Measurements from ENCODE around the gene LYRM4. TPM values are rescaled to one million over a fixed set of nuclear protein-coding genes. Genes with fewer than 3 reads are reported as not detected.

LYRM4 gene
- total and polyA plus RNA-seq, 8 donors: 8.7 to 14.9 (median 12.6) TPM

DNA sequence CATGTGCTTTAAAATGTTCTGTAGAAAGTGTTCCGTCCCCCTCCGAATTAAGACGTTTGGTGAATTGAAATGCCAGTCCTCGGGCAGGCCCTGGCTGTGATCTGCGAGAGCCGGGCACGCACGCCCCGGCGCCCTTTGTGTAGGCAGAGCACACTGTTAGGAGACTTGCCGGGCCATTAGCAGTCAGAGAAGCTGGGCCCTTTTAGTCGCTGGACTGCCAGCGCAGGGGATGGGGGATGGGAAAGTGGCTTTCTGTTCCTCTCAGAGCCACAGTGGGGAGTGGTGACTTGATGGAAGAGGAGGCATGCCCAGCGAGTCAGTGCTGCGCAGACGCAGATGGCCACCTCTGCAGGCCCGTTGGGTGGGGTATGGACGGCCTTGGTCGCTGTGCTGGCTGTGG lies 173.4 kb downstream of the LYRM4 start:
- ATAC-seq (peak in 2 of 4 donors; percentile 17 to 40), DNase-seq (peak in 1 of 6 donors; percentile 38), FAIRE-seq (no peak)
- Histone ChIP-seq H3K36me3 (no peaks in the 10 kb centered on the region), H3K4me1 (peaks cover 0 to 3% (median 0%) of the 10 kb centered on the region in 3 donors), H3K9me3 (no peaks in the 10 kb centered on the region), H3K27ac (no peak overlapping the region), H3K27me3 (peaks cover 0 to 4% (median 0%) of the 10 kb centered on the region in 4 donors), H3K4me3 (no peak overlapping the region)
- intact Hi-C loops (cut with DNase I): no loop called here
- 43 to 64% methylated on average over 19 of the region's 19 CpGs for WGBS, 2 donors
- TF ChIP-seq, protein P1, sequence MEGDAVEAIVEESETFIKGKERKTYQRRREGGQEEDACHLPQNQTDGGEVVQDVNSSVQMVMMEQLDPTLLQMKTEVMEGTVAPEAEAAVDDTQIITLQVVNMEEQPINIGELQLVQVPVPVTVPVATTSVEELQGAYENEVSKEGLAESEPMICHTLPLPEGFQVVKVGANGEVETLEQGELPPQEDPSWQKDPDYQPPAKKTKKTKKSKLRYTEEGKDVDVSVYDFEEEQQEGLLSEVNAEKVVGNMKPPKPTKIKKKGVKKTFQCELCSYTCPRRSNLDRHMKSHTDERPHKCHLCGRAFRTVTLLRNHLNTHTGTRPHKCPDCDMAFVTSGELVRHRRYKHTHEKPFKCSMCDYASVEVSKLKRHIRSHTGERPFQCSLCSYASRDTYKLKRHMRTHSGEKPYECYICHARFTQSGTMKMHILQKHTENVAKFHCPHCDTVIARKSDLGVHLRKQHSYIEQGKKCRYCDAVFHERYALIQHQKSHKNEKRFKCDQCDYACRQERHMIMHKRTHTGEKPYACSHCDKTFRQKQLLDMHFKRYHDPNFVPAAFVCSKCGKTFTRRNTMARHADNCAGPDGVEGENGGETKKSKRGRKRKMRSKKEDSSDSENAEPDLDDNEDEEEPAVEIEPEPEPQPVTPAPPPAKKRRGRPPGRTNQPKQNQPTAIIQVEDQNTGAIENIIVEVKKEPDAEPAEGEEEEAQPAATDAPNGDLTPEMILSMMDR (IDR thresholded peaks at IDR 0.05): no peak

DNA sequence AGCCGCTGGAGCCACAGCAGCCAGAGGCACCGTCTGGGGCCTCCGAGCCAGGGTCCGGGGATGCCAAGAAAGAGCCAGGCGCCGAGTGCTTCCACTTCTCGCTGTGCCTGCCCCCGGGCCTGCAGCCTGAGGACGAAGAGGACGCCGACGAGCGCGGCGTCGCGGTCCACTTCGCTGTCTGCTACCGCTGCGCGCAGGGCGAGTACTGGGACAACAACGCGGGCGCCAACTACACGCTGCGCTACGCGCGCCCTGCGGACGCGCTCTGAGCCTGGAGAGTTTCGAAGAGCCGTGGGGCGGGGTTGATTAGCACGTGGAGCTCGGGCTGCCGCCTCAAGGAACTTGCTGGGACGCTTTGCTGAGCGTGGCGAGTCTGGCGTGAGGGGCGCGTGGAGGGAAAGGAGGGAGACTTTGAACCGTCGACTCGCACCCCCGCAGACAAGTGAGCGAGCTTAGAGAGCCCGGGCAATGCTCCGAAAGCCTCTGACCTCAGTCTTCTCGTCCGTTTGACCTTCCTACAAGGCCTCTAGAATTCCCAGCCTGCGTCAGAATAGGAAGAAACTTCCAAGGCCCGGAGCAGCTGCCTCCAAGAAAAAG lies 174.4 kb downstream of the LYRM4 start:
- Histone ChIP-seq H3K4me3 (peak overlapping the region in 3 of 4 donors; percentile 41 to 57 (median 42)), H3K4me1 (peaks cover 0 to 3% (median 0%) of the 10 kb centered on the region in 3 donors), H3K9me3 (no peaks in the 10 kb centered on the region), H3K27ac (no peak overlapping the region), H3K36me3 (no peaks in the 10 kb centered on the region), H3K27me3 (peaks cover 0 to 4% (median 0%) of the 10 kb centered on the region in 4 donors)
- DNase-seq (no peak), FAIRE-seq (no peak), ATAC-seq (no peak)
- intact Hi-C loops (cut with DNase I): no loop called here
- 12 to 17% methylated on average over 53 to 56 of the region's 56 CpGs for WGBS, 2 donors
- TF ChIP-seq, protein P1 (IDR thresholded peaks at IDR 0.05): no peak

GRCh38 chr6:5085648-5086293 lies 175.0 kb downstream of the LYRM4 start:
- peaks cover 0 to 4% (median 0%) of the 10 kb centered on the region in 4 donors for H3K27me3 ChIP-seq
- WGBS, 2 donors: 1 to 2% methylated on average over 51 to 74 of the region's 74 CpGs
- FAIRE-seq: no peak
- intact Hi-C loops (cut with DNase I): no loop called here
- TF ChIP-seq, protein P1 (IDR thresholded peaks at IDR 0.05): no peak
- peak in 3 of 4 donors; percentile 38 to 48 (median 41) for ATAC-seq
- peak overlapping the region; percentile 23 to 57 (median 42) for H3K4me3 ChIP-seq
- H3K36me3 ChIP-seq: no peaks in the 10 kb centered on the region
- DNase-seq: peak in 2 of 6 donors; percentile 59 to 64
- H3K27ac ChIP-seq: no peak overlapping the region
- no peaks in the 10 kb centered on the region for H3K9me3 ChIP-seq
- peaks cover 0 to 3% (median 0%) of the 10 kb centered on the region in 3 donors for H3K4me1 ChIP-seq

DNA sequence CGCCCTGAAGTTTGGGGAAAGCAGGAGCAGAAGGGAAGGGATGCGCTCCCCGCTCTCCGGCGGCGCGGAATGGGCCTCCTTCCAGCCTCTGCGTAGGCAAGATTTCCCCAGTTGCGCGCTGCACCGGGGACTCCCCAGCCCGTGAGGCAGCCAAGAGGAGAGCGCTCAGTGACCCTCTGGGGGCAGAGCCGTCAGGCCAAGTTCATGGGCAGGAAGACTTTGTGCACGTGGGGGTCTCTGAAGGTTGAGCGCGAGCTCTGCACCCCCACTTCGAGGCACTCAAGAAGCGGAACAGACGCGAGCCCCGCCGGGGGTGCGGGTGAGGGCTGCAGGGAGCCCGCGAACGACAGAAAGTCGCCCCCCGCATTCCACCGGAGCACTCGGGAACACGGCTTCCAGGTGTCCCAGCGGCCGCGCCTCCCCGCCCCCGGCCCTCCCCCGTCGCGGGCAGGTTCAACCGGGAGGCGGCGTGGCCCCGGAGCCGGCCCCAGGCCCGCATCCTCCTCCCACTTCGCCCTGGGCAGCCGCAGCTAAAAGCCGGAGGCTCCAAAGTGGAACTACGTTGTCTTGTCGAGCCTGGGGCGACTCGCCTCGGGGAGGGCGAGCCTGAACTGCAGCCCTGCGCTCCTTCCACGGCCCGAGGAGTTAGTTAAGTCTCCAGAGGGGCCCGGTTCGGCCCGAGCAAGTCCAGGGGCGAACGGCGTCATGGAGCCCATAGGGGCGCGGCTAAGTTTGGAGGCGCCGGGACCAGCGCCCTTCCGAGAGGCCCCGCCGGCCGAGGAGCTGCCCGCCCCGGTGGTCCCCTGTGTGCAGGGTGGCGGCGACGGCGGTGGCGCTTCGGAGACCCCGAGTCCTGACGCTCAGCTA lies 175.7 kb downstream of the LYRM4 start, which contains the start of gene PPP1R3G:
Gene PPP1R3G, plus strand, starts transcription at position 561 of the 867 bp plus-strand sequence. Its CDS starts 145 bp downstream, at position 706.
- Histone ChIP-seq H3K4me3 (peak within 1 kb of the TSS; percentile 23 to 57 (median 42)), H3K27ac (peak within 1 kb of the TSS in 1 of 4 donors; percentile 50), H3K4me1 (peaks cover 0 to 3% (median 0%) of the 10 kb centered on the region in 3 donors), H3K9me3 (no peaks in the 10 kb centered on the region), H3K36me3 (no peaks in the 10 kb centered on the region), H3K27me3 (peaks cover 0 to 4% (median 0%) of the 10 kb centered on the region in 4 donors)
- intact Hi-C loops (cut with DNase I): no loop called here
- ATAC-seq (peak in 3 of 4 donors; percentile 61 to 77 (median 73)), DNase-seq (peak in 2 of 6 donors; percentile 31 to 68), FAIRE-seq (no peak)
- TF ChIP-seq, protein P1 (IDR thresholded peaks at IDR 0.05): no peak
- 0 to 1% methylated on average over 63 to 83 of the region's 83 CpGs for WGBS, 2 donors
